ENCODE data around the gene FUT6.

The FUT6 gene

DNA sequence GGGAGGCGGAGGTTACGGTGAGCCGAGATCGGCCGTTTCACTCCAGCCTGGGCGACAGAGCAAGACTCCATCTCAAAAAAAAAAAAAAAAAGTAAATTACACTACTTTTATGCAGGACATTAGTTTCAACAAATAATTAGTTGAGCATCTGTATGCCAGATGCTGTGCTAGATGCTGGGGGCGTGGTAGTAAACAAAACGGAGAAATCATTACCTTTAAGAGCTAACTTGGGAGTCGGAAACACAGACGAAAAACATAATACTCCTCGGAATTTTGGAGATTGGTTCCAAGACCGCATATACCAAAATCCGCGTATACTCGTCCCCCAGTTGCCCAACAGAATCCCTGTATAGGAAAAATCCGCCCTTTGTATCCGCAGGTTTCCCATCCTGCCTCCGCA, 47.3 kb downstream of the FUT6 start:
- Histone ChIP-seq H3K9ac (ENCODE audit: low read length) (no peak overlapping the region), H3K9me3 (replicated peaks; ENCODE audit: insufficient read depth, low read length) (no peaks in the 10 kb centered on the region), H3K36me3 (replicated peaks; ENCODE audit: insufficient read depth, low read length) (no peaks in the 10 kb centered on the region), H3F3A (ENCODE audit: insufficient read depth, low read length) (no peaks in the 10 kb centered on the region), H3K79me2 (ENCODE audit: low read length) (peaks cover 16% of the 10 kb centered on the region), H4K20me1 (ENCODE audit: insufficient read depth, low read length) (no peaks in the 10 kb centered on the region), H3K4me2 (ENCODE audit: low read depth, low read length) (no peak overlapping the region), H3K27me3 (replicated peaks; ENCODE audit: insufficient read depth, low read length) (peaks cover 26% of the 10 kb centered on the region), H3K9me2 (replicated peaks; ENCODE audit: insufficient read depth, low read length) (no peaks in the 10 kb centered on the region), H2AFZ (ENCODE audit: low read length) (no peak overlapping the region), H3K4me3 (ENCODE audit: low read length) (no peak overlapping the region), H3K4me1 (ENCODE audit: low read length) (no peaks in the 10 kb centered on the region; the same call in 1 of the 2 replicates), H3K27ac (ENCODE audit: low read length) (no peak overlapping the region)
- no peak for DNase-seq
- TF ChIP-seq EZH2phosphoT487 (IDR thresholded peaks at IDR 0.05; ENCODE audit: low read length): no peak
- no peak for TF ChIP-seq CTCF (IDR thresholded peaks at IDR 0.05; ENCODE audit: low read length)
- TF ChIP-seq EZH2 (optimal IDR thresholded peaks at IDR 0.05; ENCODE audit: low read depth, low read length): no peak

DNA sequence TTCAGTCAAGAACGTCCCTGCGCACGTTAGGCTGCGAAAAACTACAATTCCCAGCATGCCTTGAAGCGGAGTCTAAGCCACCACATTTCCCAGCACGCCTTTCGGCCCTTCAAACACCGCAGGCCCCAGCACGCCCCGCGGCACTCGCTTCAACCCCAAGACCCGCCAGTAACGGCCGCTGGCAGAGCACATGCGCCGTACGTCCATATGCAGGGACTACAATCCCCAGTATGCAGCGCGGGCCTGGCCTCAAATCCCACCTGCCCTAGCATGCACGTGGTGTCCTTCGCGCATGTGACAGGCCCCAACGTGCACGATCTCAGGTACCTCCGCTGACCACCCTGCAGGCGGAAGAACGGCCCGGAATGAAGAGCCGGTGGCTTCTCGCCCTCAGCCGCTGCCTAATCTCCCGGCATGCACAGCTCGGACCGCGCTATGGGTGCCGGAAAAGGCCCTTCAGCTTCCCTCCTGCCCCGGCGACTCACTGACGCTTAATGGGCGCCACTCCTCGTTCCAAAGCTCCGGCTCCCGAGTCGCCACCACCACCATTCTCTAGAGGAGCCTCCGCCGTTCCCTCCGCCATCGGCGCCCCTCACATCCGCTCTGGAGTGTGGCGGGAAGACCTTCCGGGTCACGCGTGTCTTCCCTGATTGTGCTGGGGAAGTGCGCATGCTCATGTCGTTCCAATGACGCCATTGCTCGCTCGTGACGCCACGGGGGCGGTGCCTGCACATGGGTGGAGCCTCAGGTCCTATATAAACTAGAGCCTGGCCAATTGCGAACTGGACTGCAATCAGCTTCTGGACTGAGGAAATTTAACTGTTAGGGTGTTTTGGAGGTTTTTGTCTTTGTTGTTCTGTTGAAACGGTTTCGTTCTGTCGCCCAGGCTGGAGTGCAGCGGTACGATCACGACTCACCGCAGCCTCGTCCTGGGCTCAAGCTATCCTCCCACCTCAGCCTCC, 48.7 kb downstream of the FUT6 start, which contains the start of gene DUS3L:
TSS of gene DUS3L (minus strand) at position 605 of the 962 bp plus-strand sequence. CDS start at position 583, 22 bp downstream.
- DNase-seq: peak; percentile 98
- Histone ChIP-seq H3F3A (ENCODE audit: insufficient read depth, low read length) (no peaks in the 10 kb centered on the region), H3K9me3 (replicated peaks; ENCODE audit: insufficient read depth, low read length) (no peaks in the 10 kb centered on the region), H3K27ac (ENCODE audit: low read length) (peak within 1 kb of the TSS; percentile 91), H2AFZ (ENCODE audit: low read length) (peak within 1 kb of the TSS; percentile 46), H4K20me1 (ENCODE audit: insufficient read depth, low read length) (no peaks in the 10 kb centered on the region), H3K36me3 (replicated peaks; ENCODE audit: insufficient read depth, low read length) (no peaks in the 10 kb centered on the region), H3K4me2 (ENCODE audit: low read depth, low read length) (peak within 1 kb of the TSS; percentile 83), H3K27me3 (replicated peaks; ENCODE audit: insufficient read depth, low read length) (peaks cover 28% of the 10 kb centered on the region), H3K79me2 (ENCODE audit: low read length) (peaks cover 16% of the 10 kb centered on the region), H3K4me3 (ENCODE audit: low read length) (peak within 1 kb of the TSS; percentile 80), H3K9ac (ENCODE audit: low read length) (peak within 1 kb of the TSS; percentile 95), H3K4me1 (ENCODE audit: low read length) (no peaks in the 10 kb centered on the region; the same call in 1 of the 2 replicates), H3K9me2 (replicated peaks; ENCODE audit: insufficient read depth, low read length) (no peaks in the 10 kb centered on the region)
- TF ChIP-seq CTCF (IDR thresholded peaks at IDR 0.05; ENCODE audit: low read length) (no peak), EZH2 (optimal IDR thresholded peaks at IDR 0.05; ENCODE audit: low read depth, low read length) (no peak), EZH2phosphoT487 (IDR thresholded peaks at IDR 0.05; ENCODE audit: low read length) (no peak)

GRCh38 chr19:5789886-5790558, 49.5 kb downstream of the FUT6 start:
- Histone ChIP-seq H2AFZ (ENCODE audit: low read length) (no peak overlapping the region), H3K4me3 (ENCODE audit: low read length) (peak overlapping the region; percentile 80), H3K4me1 (ENCODE audit: low read length) (no peaks in the 10 kb centered on the region; the same call in 1 of the 2 replicates), H3K9me2 (replicated peaks; ENCODE audit: insufficient read depth, low read length) (no peaks in the 10 kb centered on the region), H4K20me1 (ENCODE audit: insufficient read depth, low read length) (no peaks in the 10 kb centered on the region), H3F3A (ENCODE audit: insufficient read depth, low read length) (no peaks in the 10 kb centered on the region), H3K9me3 (replicated peaks; ENCODE audit: insufficient read depth, low read length) (no peaks in the 10 kb centered on the region), H3K79me2 (ENCODE audit: low read length) (peaks cover 16% of the 10 kb centered on the region), H3K27me3 (replicated peaks; ENCODE audit: insufficient read depth, low read length) (peaks cover 30% of the 10 kb centered on the region), H3K36me3 (replicated peaks; ENCODE audit: insufficient read depth, low read length) (no peaks in the 10 kb centered on the region), H3K4me2 (ENCODE audit: low read depth, low read length) (peak overlapping the region; percentile 83), H3K9ac (ENCODE audit: low read length) (peak overlapping the region; percentile 95; the same call in 1 of the 2 replicates), H3K27ac (ENCODE audit: low read length) (no peak overlapping the region)
- TF ChIP-seq EZH2 (optimal IDR thresholded peaks at IDR 0.05; ENCODE audit: low read depth, low read length): no peak
- TF ChIP-seq EZH2phosphoT487 (IDR thresholded peaks at IDR 0.05; ENCODE audit: low read length): no peak
- DNase-seq: no peak

All from MM.1S (cell line).